ENCODE data around the gene EVI2A. TPM values are rescaled to one million over a fixed set of nuclear protein-coding genes. Genes with fewer than 3 reads are reported as not detected.
A peak's percentile ranks its signal among the peaks of the same experiment; 100 is the strongest.
"Not testable (repeated sequence)": the region's sequence is repeated elsewhere in the genome, so short reads cannot be mapped to it uniquely, and the experiment has no call there.

Gene EVI2A
- polyA plus RNA-seq (2013, experiment 1 of 2), result 0.18 TPM
- not detected for polyA plus RNA-seq (2013, experiment 2 of 2)

DNA sequence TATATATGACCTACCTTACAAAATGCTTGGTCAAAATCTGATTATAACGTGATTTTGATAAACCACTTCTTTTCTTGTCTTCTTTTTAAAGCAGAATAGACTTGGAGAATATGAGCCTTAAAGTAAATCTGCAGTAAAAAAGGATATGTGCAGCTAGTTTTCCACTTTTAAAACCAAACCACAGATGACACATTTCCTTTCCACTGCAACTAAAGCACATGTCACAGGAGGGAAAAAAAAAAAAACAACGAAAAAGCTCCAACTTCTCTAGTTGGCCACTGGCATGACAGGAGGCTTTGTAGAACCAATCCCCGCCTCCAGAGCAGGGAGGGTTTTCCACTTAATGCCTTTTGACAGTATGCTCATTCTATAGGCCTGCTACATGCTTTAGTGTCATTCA is at the start of gene EVI2A:
Gene EVI2A, minus strand, starts transcription at position 142 of the 400 bp plus-strand sequence. CDS start 2,609 bp downstream, outside the sequence.
- no peaks in the 10 kb centered on the region for H3K9me3 ChIP-seq (ENCODE audit: control insufficient read depth, low read length)
- H3K36me3 ChIP-seq (ENCODE audit: control insufficient read depth, insufficient read depth, low read length), result peaks cover 12% of the 10 kb centered on the region
- H3K4me1 ChIP-seq (ENCODE audit: control insufficient read depth, insufficient read depth, low read length, poor library complexity, severe bottlenecking), result no peaks in the 10 kb centered on the region
- H3K4me3 ChIP-seq (ENCODE audit: extremely low read depth, insufficient read depth, low read length, poor library complexity, severe bottlenecking), result no peak within 1 kb of the TSS
- WGBS, 2 experiments (ENCODE audit: insufficient coverage in 2 of 2), result 81% methylated on average over 2 of the region's 3 CpGs; no CpG with 5 or more reads in 1 of the 2 experiments
- H3K27ac ChIP-seq (ENCODE audit: low read depth, low read length, severe bottlenecking), result peak within 1 kb of the TSS; percentile 3

DNA sequence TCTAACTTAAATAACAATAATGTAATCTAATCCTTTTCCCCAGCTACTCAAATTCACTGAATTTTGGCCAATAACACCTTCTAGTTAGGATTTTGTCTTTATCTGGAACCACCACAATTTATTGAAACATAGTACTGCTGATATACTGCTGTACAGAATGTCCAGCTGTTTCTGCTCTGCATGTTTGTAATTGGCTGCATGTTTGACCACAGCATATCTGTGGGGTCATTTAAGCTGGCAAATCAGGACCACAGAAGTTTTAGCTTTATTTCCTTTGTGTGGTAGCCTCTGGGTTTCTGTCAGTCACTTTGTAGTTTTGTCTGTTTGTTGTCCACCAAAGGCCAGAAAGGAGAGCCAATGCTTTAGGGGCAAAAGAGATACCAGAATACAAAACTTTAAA is 47.8 kb upstream of the EVI2A start:
- Histone ChIP-seq H3K9me3 (ENCODE audit: control insufficient read depth, low read length) (no peaks in the 10 kb centered on the region), H3K4me1 (ENCODE audit: control insufficient read depth, insufficient read depth, low read length, poor library complexity, severe bottlenecking) (no peaks in the 10 kb centered on the region), H3K4me3 (ENCODE audit: extremely low read depth, insufficient read depth, low read length, poor library complexity, severe bottlenecking) (no peak overlapping the region), H3K36me3 (ENCODE audit: control insufficient read depth, insufficient read depth, low read length) (peaks cover 39% of the 10 kb centered on the region), H3K27ac (ENCODE audit: low read depth, low read length, severe bottlenecking) (no peak overlapping the region)

DNA sequence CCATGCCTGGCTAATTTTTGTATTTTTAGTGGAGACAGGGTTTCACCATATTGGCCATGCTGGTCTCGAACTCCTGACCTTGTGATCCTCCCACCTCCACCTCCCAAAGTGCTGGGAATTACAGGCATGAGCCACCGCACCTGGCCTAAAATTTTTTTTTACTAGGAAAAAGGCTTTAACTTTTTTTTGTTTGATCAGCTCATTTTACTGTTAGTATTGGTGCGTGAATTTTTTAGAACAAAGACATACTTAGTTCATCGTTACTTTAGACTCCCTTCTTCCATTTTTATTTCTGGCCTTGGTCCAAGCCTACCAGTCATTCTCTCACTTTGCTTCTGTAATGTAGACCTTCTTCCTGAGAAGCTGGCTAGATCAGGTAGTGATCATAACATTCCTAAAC is 44.7 kb upstream of the EVI2A start:
- 100% methylated on average over 2 of the region's 4 CpGs; no CpG with 5 or more reads in 1 of the 2 experiments for WGBS, 2 experiments (ENCODE audit: insufficient coverage in 2 of 2)
- Histone ChIP-seq H3K4me3 (ENCODE audit: extremely low read depth, insufficient read depth, low read length, poor library complexity, severe bottlenecking) (no peak overlapping the region), H3K4me1 (ENCODE audit: control insufficient read depth, insufficient read depth, low read length, poor library complexity, severe bottlenecking) (no peaks in the 10 kb centered on the region), H3K27ac (ENCODE audit: low read depth, low read length, severe bottlenecking) (no peak overlapping the region), H3K36me3 (ENCODE audit: control insufficient read depth, insufficient read depth, low read length) (peaks cover 51% of the 10 kb centered on the region), H3K9me3 (ENCODE audit: control insufficient read depth, low read length) (no peaks in the 10 kb centered on the region)

DNA sequence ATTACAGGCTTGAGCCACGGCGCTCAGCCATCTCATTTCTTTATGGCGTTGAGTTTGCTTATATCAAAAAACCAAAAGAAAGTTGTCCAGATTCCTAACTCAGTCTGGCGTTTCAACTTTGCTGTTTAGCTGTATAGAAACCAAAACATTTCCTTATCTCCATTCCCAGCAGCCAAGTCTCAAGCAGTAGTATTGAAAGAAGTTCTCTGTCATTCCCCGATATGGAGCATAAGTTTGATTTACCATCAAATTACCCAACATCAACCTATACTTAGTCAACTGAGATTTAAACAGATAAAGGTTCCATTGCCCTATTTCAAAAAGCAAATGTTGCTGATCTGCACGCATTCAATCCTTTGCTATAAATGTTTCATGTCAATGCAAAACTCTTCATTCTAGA is 42.6 kb upstream of the EVI2A start:
- Histone ChIP-seq H3K4me1 (ENCODE audit: control insufficient read depth, insufficient read depth, low read length, poor library complexity, severe bottlenecking) (no peaks in the 10 kb centered on the region), H3K27ac (ENCODE audit: low read depth, low read length, severe bottlenecking) (no peak overlapping the region), H3K36me3 (ENCODE audit: control insufficient read depth, insufficient read depth, low read length) (peaks cover 63% of the 10 kb centered on the region), H3K9me3 (ENCODE audit: control insufficient read depth, low read length) (no peaks in the 10 kb centered on the region), H3K4me3 (ENCODE audit: extremely low read depth, insufficient read depth, low read length, poor library complexity, severe bottlenecking) (no peak overlapping the region)
- WGBS, 2 experiments (ENCODE audit: insufficient coverage in 2 of 2), result 97 to 100% methylated on average over 5 of the region's 6 CpGs

DNA sequence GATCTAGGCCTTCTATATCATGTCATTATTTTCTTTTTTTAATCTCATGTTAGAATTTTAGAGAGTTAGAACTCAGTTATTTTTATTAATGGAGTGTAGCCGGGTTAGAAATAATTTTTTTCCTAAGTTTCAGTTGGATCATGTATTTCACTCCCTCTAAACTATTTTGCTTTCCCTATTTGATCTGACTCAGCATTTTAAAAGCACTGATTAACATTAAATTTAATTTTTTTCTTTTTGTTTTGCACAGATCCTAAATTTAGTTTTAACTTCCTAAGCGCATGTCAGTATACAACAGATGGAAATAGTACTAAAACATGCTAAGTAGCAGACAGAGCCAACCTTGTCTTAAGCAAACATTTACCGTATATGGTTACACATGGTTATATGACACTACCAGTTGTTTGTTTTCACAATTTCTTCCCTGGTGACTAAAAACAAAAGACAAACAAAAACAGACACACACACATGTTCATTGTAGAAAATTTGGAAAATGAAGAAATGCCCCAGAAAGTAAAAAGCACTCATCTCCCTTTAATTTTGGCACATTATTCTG is 36.5 kb upstream of the EVI2A start:
- H3K27ac ChIP-seq (ENCODE audit: low read depth, low read length, severe bottlenecking), result no peak overlapping the region
- WGBS, 2 experiments (ENCODE audit: insufficient coverage in 2 of 2), result no CpG with 5 or more reads among the region's 3 CpGs
- H3K36me3 ChIP-seq (ENCODE audit: control insufficient read depth, insufficient read depth, low read length), result peaks cover 67% of the 10 kb centered on the region
- no peaks in the 10 kb centered on the region for H3K4me1 ChIP-seq (ENCODE audit: control insufficient read depth, insufficient read depth, low read length, poor library complexity, severe bottlenecking)
- H3K9me3 ChIP-seq (ENCODE audit: control insufficient read depth, low read length), result no peaks in the 10 kb centered on the region
- no peak overlapping the region for H3K4me3 ChIP-seq (ENCODE audit: extremely low read depth, insufficient read depth, low read length, poor library complexity, severe bottlenecking)

DNA sequence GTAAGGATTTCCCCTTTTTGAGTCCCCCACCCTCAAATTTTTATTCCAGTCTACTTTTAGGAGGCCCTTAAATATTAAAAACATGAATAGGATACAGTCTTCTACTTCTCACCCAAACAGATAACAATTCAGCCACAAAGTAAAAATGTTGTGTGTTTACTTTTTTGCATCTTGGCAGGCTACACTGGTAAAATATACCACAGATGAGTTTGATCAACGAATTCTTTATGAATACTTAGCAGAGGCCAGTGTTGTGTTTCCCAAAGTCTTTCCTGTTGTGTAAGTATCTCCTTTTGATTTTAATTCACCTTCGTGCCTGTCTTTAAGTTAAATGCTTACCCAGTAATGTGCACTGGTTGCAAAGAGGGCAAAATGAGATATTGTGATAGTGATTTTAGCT is 35.7 kb upstream of the EVI2A start:
- Histone ChIP-seq H3K4me3 (ENCODE audit: extremely low read depth, insufficient read depth, low read length, poor library complexity, severe bottlenecking) (no peak overlapping the region), H3K9me3 (ENCODE audit: control insufficient read depth, low read length) (no peaks in the 10 kb centered on the region), H3K4me1 (ENCODE audit: control insufficient read depth, insufficient read depth, low read length, poor library complexity, severe bottlenecking) (no peaks in the 10 kb centered on the region), H3K36me3 (ENCODE audit: control insufficient read depth, insufficient read depth, low read length) (peaks cover 65% of the 10 kb centered on the region), H3K27ac (ENCODE audit: low read depth, low read length, severe bottlenecking) (no peak overlapping the region)
- WGBS, 2 experiments (ENCODE audit: insufficient coverage in 2 of 2), result 100% methylated on average over 1 to 2 of the region's 2 CpGs

GRCh38 chr17:31355935-31356334 is 34.5 kb upstream of the EVI2A start:
- no peaks in the 10 kb centered on the region for H3K9me3 ChIP-seq (ENCODE audit: control insufficient read depth, low read length)
- 100% methylated on average over 1 of the region's 1 CpG for WGBS, 2 experiments (ENCODE audit: insufficient coverage in 2 of 2)
- H3K4me1 ChIP-seq (ENCODE audit: control insufficient read depth, insufficient read depth, low read length, poor library complexity, severe bottlenecking), result no peaks in the 10 kb centered on the region
- H3K36me3 ChIP-seq (ENCODE audit: control insufficient read depth, insufficient read depth, low read length), result peaks cover 62% of the 10 kb centered on the region
- H3K4me3 ChIP-seq (ENCODE audit: extremely low read depth, insufficient read depth, low read length, poor library complexity, severe bottlenecking), result no peak overlapping the region
- H3K27ac ChIP-seq (ENCODE audit: low read depth, low read length, severe bottlenecking), result no peak overlapping the region

GRCh38 chr17:31349454-31349853 is 28.0 kb upstream of the EVI2A start:
- H3K36me3 ChIP-seq (ENCODE audit: control insufficient read depth, insufficient read depth, low read length), result peaks cover 41% of the 10 kb centered on the region
- H3K4me1 ChIP-seq (ENCODE audit: control insufficient read depth, insufficient read depth, low read length, poor library complexity, severe bottlenecking), result no peaks in the 10 kb centered on the region
- H3K27ac ChIP-seq (ENCODE audit: low read depth, low read length, severe bottlenecking), result no peak overlapping the region
- no peak overlapping the region for H3K4me3 ChIP-seq (ENCODE audit: extremely low read depth, insufficient read depth, low read length, poor library complexity, severe bottlenecking)
- no peaks in the 10 kb centered on the region for H3K9me3 ChIP-seq (ENCODE audit: control insufficient read depth, low read length)

GRCh38 chr17:31345191-31345747 is 23.8 kb upstream of the EVI2A start:
- not testable (repeated sequence) for H3K4me3 ChIP-seq (ENCODE audit: extremely low read depth, insufficient read depth, low read length, poor library complexity, severe bottlenecking); H3K27ac ChIP-seq (ENCODE audit: low read depth, low read length, severe bottlenecking); H3K4me1 ChIP-seq (ENCODE audit: control insufficient read depth, insufficient read depth, low read length, poor library complexity, severe bottlenecking); H3K9me3 ChIP-seq (ENCODE audit: control insufficient read depth, low read length)
- peaks cover 37% of the 10 kb centered on the region for H3K36me3 ChIP-seq (ENCODE audit: control insufficient read depth, insufficient read depth, low read length)
- WGBS, 2 experiments (ENCODE audit: insufficient coverage in 2 of 2), result no CpG with 5 or more reads among the region's 34 CpGs

GRCh38 chr17:31339906-31340661 is 18.7 kb upstream of the EVI2A start:
- H3K9me3 ChIP-seq (ENCODE audit: control insufficient read depth, low read length), result no peaks in the 10 kb centered on the region
- peak overlapping the region; percentile 38 for H3K27ac ChIP-seq (ENCODE audit: low read depth, low read length, severe bottlenecking)
- H3K4me3 ChIP-seq (ENCODE audit: extremely low read depth, insufficient read depth, low read length, poor library complexity, severe bottlenecking), result no peak overlapping the region
- peaks cover 41% of the 10 kb centered on the region for H3K36me3 ChIP-seq (ENCODE audit: control insufficient read depth, insufficient read depth, low read length)
- peaks cover 9% of the 10 kb centered on the region for H3K4me1 ChIP-seq (ENCODE audit: control insufficient read depth, insufficient read depth, low read length, poor library complexity, severe bottlenecking)
- WGBS, 2 experiments (ENCODE audit: insufficient coverage in 2 of 2), result 92 to 100% methylated on average over 3 of the region's 6 CpGs

- Histone ChIP-seq H3K4me3 (ENCODE audit: extremely low read depth, insufficient read depth, low read length, poor library complexity, severe bottlenecking) (no peak overlapping the region), H3K9me3 (ENCODE audit: control insufficient read depth, low read length) (no peaks in the 10 kb centered on the region), H3K36me3 (ENCODE audit: control insufficient read depth, insufficient read depth, low read length) (peaks cover 39% of the 10 kb centered on the region), H3K4me1 (ENCODE audit: control insufficient read depth, insufficient read depth, low read length, poor library complexity, severe bottlenecking) (peaks cover 5% of the 10 kb centered on the region), H3K27ac (ENCODE audit: low read depth, low read length, severe bottlenecking) (no peak overlapping the region)
These were observed 7.8 kb upstream of the EVI2A start for GRCh38 chr17:31329221-31329620.
